SU-DHL-6 (cell line): ENCODE data around the gene HBG1.

Experiments
- H2AFZ ChIP-seq: fragments of 200-600 bp; sonication (generic); 2 replicates; pipeline ENCODE4 v1.6.1; 2014; ENCODE audit warnings: low read depth, mild to moderate bottlenecking, moderate library complexity, mixed read lengths, antibody characterized with exemption, low read length; ENCODE audit not compliant: severe bottlenecking
- H3F3A ChIP-seq: fragments of 200-600 bp; shearing (Covaris generic); 2 replicates; pipeline ENCODE4 v1.6.0; 2016; ENCODE audit warnings: antibody characterized with exemption, mild to moderate bottlenecking; ENCODE audit not compliant: insufficient read depth
- H3K27ac ChIP-seq: fragments of 200-600 bp; sonication (generic); 2 replicates; pipeline ENCODE4 v1.5.1; 2016; ENCODE audit warnings: low read depth, mild to moderate bottlenecking, low read length, moderate library complexity, mixed read lengths
- H3K27me3 ChIP-seq: fragments of 200-600 bp; sonication (generic), shearing (Covaris generic); 2 replicates; pipeline ENCODE4 v1.6.0; 2014; ENCODE audit warnings: mild to moderate bottlenecking, low read length
- H3K36me3 ChIP-seq: fragments of 200-600 bp; sonication (generic); 2 replicates; pipeline ENCODE4 v1.6.1; 2014; ENCODE audit warnings: mild to moderate bottlenecking, low read length, mixed read lengths
- H3K4me2 ChIP-seq: fragments of 300-600, 200-600 bp; shearing (Covaris generic), sonication (generic); 2 replicates; pipeline ENCODE4 v1.6.0; 2014; ENCODE audit warnings: low read length, low read depth, mild to moderate bottlenecking; ENCODE audit not compliant: poor library complexity, severe bottlenecking
- H3K4me3 ChIP-seq: fragments of 200-600 bp; sonication (generic); 2 replicates; pipeline ENCODE4 v1.5.1; 2014; ENCODE audit warnings: antibody characterized with exemption, low read length, mild to moderate bottlenecking, mixed read lengths; ENCODE audit not compliant: insufficient read depth, poor library complexity, severe bottlenecking
- H3K79me2 ChIP-seq: fragments of 200-600 bp; sonication (generic); 2 replicates; pipeline ENCODE4 v1.6.1; 2014; ENCODE audit warnings: mild to moderate bottlenecking, low read length, moderate library complexity; ENCODE audit not compliant: insufficient read depth
- H3K9ac ChIP-seq: fragments of 200-600 bp; sonication (generic); 2 replicates; pipeline ENCODE4 v1.7.0; 2014; ENCODE audit warnings: mild to moderate bottlenecking, low read length
- H3K9me2 ChIP-seq: fragments of 200-600 bp; sonication (generic); replicated peaks from 2 replicates; pipeline ENCODE4 v1.6.1; 2014; ENCODE audit warnings: low read length; ENCODE audit not compliant: insufficient read depth
- H3K9me3 ChIP-seq: fragments of 200-600 bp; sonication (generic); 2 replicates; pipeline ENCODE4 v1.6.1; 2014; ENCODE audit warnings: low read length, mixed read lengths; ENCODE audit not compliant: insufficient read depth
- H4K20me1 ChIP-seq: fragments of 200-600 bp; sonication (generic); 2 replicates; pipeline ENCODE4 v1.6.1; 2014; ENCODE audit warnings: low read depth, mild to moderate bottlenecking, antibody characterized with exemption, low read length, moderate library complexity, mixed read lengths
- EZH2phosphoT487 ChIP-seq: fragments of 200-600 bp; sonication (generic), shearing (Covaris generic); conservative IDR thresholded peaks from 2 replicates; pipeline ENCODE4 v1.6.1; 2018; ENCODE audit warnings: mild to moderate bottlenecking, antibody characterized with exemption, low read length, moderate library complexity, mixed read lengths
- TF ChIP-seq, protein P1 (sequence below): fragments of 200-600 bp; sonication (generic); IDR thresholded peaks from one replicate; pipeline ENCODE4 v1.5.1; 2017; ENCODE audit warnings: antibody characterized with exemption, mild to moderate bottlenecking, low read length, moderate library complexity; ENCODE audit not compliant: insufficient read depth, poor library complexity, severe bottlenecking

The HBG1 gene

DNA sequence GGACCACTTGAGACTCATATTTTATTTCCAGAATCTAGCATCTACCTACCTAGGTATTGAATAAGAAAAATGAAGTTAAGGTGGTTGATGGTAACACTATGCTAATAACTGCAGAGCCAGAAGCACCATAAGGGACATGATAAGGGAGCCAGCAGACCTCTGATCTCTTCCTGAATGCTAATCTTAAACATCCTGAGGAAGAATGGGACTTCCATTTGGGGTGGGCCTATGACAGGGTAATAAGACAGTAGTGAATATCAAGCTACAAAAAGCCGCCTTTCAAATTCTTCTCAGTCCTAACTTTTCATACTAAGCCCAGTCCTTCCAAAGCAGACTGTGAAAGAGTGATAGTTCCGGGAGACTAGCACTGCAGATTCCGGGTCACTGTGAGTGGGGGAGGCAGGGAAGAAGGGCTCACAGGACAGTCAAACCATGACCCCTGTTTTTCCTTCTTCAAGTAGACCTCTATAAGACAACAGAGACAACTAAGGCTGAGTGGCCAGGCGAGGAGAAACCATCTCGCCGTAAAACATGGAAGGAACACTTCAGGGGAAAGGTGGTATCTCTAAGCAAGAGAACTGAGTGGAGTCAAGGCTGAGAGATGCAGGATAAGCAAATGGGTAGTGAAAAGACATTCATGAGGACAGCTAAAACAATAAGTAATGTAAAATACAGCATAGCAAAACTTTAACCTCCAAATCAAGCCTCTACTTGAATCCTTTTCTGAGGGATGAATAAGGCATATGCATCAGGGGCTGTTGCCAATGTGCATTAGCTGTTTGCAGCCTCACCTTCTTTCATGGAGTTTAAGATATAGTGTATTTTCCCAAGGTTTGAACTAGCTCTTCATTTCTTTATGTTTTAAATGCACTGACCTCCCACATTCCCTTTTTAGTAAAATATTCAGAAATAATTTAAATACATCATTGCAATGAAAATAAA lies 24.8 kb downstream of the HBG1 start:
- Histone ChIP-seq H3F3A (no peaks in the 10 kb centered on the region), H3K27ac (no peak overlapping the region), H3K9ac (no peak overlapping the region), H3K4me2 (no peak overlapping the region), H4K20me1 (no peaks in the 10 kb centered on the region), H3K36me3 (no peaks in the 10 kb centered on the region), H3K79me2 (no peaks in the 10 kb centered on the region), H3K9me2 (no peaks in the 10 kb centered on the region), H3K9me3 (no peaks in the 10 kb centered on the region), H3K4me3 (no peak overlapping the region), H3K27me3 (no peaks in the 10 kb centered on the region), H2AFZ (no peak overlapping the region)
- TF ChIP-seq, protein P1, sequence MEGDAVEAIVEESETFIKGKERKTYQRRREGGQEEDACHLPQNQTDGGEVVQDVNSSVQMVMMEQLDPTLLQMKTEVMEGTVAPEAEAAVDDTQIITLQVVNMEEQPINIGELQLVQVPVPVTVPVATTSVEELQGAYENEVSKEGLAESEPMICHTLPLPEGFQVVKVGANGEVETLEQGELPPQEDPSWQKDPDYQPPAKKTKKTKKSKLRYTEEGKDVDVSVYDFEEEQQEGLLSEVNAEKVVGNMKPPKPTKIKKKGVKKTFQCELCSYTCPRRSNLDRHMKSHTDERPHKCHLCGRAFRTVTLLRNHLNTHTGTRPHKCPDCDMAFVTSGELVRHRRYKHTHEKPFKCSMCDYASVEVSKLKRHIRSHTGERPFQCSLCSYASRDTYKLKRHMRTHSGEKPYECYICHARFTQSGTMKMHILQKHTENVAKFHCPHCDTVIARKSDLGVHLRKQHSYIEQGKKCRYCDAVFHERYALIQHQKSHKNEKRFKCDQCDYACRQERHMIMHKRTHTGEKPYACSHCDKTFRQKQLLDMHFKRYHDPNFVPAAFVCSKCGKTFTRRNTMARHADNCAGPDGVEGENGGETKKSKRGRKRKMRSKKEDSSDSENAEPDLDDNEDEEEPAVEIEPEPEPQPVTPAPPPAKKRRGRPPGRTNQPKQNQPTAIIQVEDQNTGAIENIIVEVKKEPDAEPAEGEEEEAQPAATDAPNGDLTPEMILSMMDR = no peak

DNA sequence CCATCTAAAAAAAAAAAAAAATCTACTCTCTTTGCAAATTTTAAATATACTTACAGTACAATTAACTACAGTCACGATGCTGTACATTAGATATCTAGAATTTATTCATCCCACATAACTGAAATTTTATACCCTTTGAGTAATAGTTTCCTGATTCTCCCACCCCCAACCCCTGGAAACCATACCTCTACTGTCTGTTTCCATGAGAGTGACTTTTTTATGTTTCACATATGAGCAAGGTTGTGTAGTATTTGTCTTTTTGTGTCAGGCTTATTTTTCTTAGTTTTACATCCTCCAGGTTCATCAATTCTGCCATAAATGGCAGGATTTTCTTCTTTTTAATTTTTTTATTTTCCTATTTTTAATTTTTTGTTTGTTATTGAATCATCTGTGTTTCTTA lies 26.0 kb downstream of the HBG1 start:
- no peaks in the 10 kb centered on the region for H3K36me3 ChIP-seq
- TF ChIP-seq, protein P1 = no peak
- no peak for TF ChIP-seq EZH2phosphoT487
- H2AFZ ChIP-seq = no peak overlapping the region
- no peaks in the 10 kb centered on the region for H4K20me1 ChIP-seq
- H3K9me2 ChIP-seq = no peaks in the 10 kb centered on the region
- no peaks in the 10 kb centered on the region for H3K27me3 ChIP-seq
- H3K4me2 ChIP-seq = no peak overlapping the region
- no peak overlapping the region for H3K4me3 ChIP-seq
- H3K9me3 ChIP-seq = no peaks in the 10 kb centered on the region
- no peaks in the 10 kb centered on the region for H3K79me2 ChIP-seq
- H3K27ac ChIP-seq = no peak overlapping the region
- H3K9ac ChIP-seq = no peak overlapping the region
- no peaks in the 10 kb centered on the region for H3F3A ChIP-seq

DNA sequence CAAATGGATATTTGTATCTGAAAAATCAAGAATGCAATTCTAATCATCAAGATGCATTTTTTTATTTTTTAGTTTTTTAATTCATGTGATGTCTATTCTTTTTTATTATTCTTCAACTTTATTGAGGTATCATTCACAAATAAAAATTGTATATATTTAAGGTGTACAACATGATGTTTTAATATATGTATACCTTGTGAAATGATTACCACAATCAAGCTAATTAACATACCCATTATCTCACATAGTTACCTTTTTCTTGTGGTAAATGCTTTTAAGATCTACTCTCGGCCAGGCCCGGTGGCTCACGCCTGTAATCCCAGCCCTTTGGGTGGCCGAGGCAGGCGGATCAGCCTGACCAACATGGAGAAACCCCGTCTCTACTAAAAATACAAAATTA lies 26.5 kb downstream of the HBG1 start:
- TF ChIP-seq EZH2phosphoT487 = no peak
- TF ChIP-seq, protein P1 = no peak
- H3K27ac ChIP-seq = no peak overlapping the region
- no peaks in the 10 kb centered on the region for H3K79me2 ChIP-seq

More for the DNA sequence above, 26.5 kb downstream of the HBG1 start:
- Histone ChIP-seq H3K9ac (no peak overlapping the region), H3F3A (no peaks in the 10 kb centered on the region), H3K4me3 (no peak overlapping the region), H2AFZ (no peak overlapping the region), H3K27me3 (no peaks in the 10 kb centered on the region), H3K9me2 (no peaks in the 10 kb centered on the region), H4K20me1 (no peaks in the 10 kb centered on the region), H3K36me3 (no peaks in the 10 kb centered on the region), H3K4me2 (no peak overlapping the region), H3K9me3 (no peaks in the 10 kb centered on the region)
